Measurements from ENCODE around the gene PLA2G5.

PLA2G5 gene

DNA sequence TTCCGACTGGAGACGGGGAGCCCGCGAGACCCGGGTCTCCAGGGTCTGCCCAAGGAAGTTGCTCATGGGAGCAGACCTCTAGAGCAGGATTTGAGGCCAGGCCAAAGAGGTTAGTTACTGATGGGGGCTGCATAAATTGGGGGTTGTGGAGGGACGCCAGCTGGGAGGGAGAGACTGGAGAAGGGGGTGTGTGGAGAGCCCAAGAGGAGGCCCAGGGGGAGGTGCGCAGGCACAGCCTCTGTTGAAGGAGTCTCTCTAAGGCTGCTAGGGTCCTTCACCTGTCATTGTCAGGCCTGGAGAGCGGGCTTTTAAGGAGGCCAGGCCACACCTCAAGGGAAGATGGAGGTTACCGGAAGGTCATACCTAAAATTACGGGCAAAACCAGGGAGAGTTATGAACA is 363 bp downstream of the PLA2G5 start:
- FAIRE-seq = no peak

DNA sequence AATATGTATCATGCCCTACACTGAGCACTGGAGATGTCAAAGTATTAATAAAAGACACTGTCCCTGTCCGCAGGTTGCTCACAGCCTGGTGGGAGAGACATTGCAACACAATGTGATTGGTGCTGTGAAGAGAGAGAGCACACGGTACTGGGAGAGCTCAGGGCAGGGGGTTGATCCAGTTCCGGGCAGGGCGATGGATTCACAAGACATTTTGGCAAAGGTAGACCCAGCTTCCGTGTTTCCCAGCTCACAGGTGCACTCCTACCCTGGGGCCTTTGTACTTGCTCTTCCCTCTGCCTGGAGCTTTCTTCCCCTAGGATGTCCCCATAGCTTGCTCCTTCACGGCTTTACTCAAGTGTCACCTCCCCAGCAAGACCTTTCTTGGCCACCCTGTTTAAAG is 1.4 kb downstream of the PLA2G5 start:
- no peak for FAIRE-seq

DNA sequence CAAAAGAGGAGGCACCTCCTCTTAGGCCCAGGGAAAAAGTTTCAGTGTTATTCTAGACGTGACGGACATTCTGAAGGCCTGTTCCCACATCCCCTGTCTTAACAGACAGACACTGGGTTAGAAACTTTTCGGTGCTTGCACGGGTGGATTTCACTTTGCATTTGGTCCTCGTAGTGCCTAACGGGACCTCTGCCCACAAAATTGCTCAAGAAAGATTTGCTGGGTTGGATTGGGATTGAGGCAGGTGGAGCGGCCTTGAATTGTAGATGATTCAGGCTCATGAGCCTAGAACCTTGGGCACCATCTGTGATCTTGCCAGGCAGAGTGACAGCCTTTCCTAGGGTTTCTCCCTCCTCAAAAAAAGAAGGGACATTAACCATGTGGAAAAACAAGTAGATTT is 2.8 kb downstream of the PLA2G5 start:
- no peak for FAIRE-seq

DNA sequence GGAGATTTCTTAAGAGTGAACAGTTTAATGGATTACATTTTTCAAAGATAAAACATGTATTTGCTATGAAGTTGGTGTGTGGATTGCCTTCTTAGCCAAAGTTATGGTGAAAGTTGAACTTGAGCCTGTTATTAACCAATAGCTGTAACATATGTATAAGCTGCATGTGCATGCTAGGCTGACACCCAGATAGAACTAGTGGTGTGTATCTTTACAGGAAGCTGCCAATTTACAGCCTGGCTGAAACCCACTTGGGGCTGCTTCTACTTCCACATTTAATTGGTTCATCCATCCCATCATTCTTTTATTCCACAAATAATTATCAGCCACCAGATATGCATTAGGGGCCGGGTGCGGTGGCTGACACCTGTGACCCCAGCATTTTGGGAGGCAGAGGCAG is 3.3 kb downstream of the PLA2G5 start:
- no peak for FAIRE-seq

DNA sequence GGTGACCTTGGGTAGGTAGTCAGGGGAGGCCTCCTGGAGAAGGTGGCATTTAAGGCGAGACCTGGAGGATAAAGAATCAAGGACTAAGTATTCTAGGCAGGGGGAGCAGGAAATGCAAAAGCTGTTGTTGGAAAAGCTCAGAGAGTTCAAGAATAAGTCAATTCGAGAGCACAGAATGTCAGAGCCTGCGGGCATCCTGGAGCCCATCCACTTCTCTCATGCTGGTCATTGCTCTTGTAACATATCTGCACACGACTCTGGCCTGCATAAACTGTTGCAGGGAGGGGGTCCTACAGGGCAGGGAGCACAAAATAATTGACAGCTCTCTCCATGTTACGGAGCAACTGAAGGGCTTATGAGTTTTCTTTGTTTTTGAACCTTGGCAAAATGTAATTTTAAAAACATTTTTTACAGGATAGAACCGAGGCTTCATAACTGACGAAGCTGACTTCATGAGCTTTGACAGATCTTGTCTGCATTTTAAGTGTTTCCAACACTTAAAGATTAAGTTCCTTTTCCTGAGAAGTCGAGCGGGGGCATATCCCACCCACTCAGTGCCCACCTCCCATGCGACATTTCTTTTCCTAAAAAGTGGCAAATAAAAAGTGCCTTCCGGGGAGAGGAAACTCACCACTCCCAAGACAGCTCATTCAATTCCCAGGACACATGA is 4.2 kb downstream of the PLA2G5 start:
- no peak for FAIRE-seq

DNA sequence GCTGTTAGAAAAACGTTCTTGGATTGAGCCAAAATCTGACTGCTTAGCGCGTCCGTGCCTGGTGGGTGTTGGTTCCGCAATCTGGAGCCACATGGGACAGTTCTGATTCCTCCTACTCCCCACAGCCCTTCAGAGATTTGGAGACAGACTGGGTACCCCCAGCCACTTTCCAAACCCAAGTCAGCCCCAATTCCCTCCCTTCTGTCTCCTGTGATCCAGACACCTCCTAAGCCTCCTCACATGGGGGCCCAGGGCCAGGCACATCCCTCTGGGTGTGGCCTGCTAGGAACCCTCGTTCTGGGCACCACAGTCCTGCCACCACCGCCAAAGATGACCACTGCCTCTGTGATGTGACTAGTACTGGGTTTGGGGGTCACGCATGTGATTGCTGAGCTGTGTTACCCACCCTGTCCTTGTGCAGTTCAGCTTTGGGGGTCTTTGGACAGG is 4.8 kb downstream of the PLA2G5 start:
- FAIRE-seq = no peak

DNA sequence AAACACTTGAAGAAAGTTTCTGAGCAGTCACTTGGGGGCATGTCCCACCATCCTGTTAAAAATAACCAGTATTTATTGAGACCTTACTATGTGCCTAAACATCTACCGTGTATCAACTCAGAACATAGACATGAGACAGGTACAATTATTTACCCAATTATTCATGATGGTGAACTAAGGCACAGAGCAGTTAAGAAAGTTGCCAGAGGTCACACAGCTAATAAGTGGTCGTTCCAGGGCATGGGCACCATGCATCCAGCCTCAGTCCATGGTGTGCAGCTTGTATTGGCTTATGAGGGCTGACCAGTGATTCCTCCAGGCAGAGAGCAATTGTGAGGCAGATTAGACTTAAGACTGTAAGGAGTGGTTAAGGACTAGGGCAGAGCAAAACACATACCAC is 5.4 kb downstream of the PLA2G5 start:
- FAIRE-seq = no peak

DNA sequence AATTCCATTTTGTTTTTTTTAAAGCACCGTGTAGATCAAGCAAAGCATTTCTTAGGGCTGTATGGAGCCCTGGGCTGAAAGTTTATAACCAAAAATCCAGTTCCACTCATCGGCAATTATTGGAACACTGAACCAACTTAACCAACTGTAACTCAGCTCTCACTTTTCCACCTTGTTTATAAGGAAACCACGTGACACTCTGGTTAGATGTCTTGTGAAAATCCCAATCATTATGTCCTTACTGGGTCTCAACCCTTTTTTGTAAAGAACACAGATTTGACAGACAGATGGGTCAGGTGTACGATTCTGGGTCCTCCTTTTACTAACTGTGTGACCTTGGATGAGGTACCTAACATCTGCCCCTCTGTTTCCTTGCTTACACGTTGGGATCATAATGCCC is 6.2 kb downstream of the PLA2G5 start:
- FAIRE-seq = no peak

DNA sequence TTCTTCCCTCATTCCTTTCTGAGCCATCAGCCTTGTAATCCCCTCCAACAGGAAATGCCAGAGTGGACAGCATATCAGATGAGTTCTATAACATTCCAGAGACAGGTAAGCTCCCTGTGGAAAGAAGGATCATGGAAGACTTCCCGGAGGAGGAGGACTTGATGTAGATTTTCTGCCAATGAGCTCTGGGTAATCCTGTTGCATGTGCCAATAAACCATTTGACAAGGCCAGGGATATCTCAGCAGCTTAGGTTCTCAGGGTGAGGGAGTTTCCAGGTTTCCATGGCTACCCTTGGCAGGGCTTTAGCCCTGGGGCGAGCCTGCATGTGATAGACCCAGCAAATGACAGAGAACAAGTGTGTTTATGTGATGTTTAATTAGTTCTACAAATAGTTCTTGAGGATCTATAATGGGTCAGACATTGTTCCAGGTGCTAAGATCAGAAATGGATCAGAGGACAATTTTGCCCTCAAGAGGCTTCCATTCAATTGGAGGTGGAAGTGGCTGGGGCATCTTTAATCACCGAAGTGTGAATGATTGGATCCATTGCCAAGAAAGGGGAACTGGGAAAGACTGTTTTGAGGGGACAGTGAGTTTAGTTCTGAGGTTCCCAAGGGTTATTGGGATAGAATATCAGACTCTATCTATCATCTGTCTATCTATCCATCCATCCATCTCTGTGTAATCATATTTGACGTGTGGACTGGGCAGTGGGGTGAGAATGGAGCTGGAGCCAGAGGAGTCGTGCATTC is 6.9 kb downstream of the PLA2G5 start:
- FAIRE-seq = no peak

DNA sequence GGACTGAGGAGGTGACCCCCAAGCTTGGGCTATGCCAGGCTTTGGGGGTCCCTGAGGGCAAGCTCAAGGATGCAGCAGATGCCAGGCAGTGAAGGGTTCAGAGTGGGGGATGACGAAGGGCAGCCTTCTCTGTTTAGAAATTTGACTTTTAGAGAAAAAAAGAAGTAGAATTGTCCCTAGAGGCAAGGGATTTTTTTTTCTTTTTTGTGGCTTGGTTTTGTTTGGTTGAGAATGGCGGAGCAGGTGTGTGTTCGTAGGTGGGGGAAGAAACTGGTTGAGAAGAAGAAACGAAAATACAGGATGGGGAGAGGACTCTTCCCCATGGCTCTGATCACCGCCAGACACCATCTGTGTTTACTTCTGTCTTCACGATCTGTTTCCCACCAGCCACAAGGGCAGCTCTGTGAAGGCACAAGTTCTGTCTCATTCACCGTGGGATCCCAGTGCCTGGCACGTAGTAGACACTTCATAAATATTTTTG is 8.2 kb downstream of the PLA2G5 start:
- FAIRE-seq = no peak

DNA sequence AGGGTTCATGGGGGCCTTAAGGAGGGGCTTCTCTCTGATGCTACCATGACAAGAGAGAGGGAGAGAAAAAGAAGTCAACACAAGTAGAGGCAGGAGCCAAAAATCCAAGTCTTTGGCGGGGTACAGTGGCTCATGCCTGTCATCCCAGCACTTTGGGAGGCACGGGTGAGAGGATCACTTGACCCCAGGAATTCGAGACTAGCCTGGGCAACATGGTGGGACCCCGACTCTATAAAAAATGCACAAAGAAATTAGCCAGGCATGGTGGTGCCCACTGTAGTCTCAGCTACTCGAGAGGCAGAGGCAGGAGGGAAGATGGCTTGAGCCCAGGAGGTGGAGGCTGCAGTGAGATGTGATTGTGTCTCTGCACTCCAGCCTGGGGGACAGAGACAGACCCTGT is 8.7 kb downstream of the PLA2G5 start:
- FAIRE-seq = no peak

DNA sequence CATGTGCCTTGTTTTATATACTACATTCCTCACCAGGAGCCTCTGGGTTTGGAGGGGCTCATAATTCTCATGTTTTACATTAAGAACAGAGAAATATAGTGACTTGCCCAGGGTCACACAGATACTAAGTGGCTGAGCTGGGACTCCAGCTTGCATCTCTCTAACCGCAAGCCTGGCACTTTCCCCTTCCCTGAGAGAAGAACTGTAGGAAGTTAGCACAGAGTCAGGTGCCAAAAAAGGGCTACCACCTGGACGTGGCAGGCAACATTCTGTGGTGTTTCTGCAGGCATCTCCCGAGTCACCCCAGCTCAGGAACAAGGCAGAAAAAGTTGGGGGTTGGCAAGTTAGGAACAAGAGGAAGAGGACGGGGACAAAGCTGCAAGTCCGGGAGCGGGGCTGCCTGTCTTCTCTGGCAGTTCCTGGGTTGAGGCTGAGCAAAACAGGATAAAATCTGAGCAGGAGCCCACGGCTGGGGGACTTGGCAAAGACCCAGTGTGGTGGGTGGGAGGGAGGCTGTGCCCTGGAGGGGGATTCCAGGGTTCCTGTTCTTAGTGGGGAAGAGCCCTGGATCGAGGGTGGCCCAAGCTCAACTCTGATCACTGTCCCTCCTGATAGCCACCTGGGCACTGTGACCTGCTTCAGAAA is 9.8 kb downstream of the PLA2G5 start:
- no peak for FAIRE-seq

DNA sequence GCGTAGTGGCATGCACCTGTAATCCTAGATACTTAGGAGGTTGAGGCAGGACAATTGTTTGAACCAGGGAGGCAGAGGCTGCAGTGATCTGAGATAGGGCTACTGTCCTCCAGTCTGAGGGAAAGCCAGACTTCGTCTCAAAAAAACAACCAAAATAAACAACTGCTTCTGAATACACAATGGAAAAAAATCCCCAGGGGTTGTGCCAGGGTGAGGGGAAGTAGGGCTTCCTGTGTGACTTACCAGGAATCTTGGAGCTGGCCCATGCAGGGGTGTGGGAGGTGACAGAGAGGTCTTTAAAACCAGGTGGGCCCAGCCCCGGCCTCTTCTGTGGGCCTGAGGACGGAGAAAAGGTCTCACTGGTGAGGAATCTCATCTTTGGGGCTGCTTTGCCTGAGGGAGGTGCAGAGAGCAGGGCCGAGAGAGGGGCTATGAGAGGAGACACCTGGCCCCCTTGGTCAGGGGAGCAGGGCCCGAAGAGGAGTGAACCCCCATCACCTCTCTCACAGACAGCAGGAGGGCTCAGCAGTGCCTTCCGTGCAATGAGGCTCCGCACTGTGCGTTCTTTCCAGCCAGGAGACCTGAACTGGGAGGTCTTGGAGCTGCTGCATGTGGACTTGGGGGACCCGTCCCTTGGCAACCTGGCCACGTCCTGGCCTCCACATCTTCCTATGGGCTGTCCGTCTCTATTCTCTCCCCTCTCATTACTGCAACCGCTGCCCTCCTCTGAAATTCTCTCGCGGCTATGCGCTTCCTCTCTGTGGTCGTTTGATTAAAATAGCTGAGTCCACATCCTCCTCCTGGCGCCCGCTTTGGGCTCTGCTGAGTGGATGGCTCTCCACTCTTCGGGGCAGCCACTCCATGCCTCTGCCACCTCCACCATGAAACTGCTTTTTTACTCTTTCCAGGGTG is 10.7 kb downstream of the PLA2G5 start:
- FAIRE-seq = no peak

DNA sequence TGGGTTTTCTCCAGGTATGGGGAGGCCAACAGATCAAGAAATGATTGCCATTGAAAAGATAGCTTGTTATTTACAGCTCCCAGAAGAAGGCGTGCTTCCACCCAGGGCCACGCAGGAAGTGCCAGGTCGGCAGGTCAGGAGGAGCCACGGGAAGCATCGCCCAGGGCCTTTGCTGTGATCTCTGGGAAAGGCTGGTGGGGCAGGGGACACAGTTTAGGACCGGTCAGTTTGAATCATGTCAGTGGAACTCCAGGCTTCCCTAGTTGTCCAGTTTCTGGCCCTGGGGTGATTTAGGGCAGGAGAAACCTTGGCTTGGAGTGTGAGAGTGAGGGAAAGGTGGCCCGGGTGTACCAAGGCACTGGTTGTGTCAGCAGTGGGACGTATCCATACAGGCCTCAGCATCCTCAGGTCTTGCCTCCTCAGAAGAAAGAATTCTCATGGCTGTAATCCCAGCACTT is 11.4 kb downstream of the PLA2G5 start:
- FAIRE-seq = no peak

DNA sequence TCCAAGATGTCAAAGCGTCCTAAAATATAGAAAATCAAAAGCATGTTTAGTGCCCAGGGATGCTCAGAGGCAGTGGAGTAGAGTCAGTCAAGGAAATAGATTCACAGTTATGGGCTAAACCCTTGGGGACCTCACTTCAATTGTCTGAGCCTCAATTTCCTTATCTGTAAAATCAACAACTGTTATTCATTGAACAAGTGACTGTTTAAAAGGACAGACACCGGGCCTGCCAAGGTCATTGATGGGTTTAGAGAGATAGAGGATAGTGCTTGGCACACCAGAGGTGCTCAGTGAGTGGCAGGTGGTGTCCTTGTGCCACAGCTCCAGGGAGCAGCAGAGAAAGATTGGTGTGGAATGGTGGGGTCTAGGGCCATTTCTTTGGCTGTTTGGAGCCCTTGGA is 12.8 kb downstream of the PLA2G5 start:
- no peak for FAIRE-seq

DNA sequence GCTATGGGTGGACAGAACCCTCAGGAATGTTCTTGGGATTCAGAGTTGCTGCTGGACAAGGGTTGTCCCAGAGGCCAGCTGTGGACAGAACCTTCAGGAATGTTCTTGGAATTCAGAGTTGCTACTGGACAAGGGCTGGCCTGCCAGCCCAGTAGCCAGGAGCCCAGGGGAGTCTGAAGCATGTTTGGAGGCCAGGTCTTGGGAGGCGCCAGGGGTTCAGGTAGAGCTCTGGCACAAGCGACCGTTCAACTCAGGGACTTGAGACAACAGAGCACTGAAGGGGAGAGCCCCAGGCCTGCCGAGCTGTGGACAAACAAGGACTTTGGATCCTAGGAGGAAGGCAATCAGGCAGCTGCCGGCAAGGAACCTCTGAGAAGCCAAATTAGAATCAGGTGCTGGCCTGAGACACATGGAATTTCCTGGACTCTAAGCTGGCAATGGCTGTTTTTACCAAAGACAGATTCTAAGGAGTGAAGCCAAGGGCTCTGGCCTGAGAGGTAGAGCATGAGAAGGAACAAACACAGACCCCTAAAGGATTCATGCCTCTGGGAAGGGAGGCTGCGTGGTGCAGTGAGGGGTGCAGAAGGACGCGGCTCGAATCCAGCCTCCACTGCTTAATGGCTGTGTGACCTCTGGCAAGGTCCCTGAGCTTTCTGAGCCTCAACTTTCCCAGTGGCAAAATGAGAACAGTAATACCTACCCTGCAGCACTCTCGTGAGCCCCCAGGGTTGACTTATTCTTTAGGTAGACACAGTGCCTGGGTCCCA is 13.4 kb downstream of the PLA2G5 start:
- FAIRE-seq = no peak

DNA sequence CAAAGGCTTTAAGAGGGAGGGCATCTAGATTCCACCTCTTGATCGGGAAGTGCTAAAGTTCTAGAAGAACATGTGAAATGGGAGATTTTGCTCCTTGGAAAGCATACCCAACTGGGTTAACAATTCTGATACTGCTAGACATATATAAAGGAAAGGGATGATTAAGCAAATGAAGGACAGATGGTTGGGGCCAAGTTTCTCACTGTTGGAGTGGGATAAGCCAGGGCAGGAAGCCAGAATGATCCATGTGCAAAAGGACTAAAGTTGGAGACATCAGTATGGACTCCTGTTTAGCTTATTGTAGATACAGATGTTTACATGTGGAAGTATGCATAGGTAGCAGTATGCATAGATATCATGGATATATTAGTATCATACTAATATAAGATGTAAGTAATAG is 16.8 kb downstream of the PLA2G5 start:
- no peak for FAIRE-seq

DNA sequence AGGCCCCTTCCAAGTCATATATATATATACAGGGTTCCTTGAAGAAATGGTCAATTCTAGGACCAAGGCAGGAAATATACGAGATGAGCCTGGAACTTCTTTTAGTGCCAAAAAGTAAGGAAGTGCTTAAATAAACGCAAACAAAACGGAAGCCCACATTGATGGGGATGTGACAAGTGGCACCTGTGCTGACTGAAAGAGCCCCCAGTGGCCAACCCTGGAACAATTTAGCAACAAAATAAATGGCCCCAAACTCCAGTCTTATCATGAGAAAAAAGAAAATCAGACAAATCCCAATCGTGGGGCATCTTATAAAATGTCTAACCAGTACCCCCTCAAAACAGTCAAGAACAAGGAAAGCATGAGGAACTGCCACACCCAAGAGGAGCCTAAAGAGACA is 17.7 kb downstream of the PLA2G5 start:
- FAIRE-seq = no peak

DNA sequence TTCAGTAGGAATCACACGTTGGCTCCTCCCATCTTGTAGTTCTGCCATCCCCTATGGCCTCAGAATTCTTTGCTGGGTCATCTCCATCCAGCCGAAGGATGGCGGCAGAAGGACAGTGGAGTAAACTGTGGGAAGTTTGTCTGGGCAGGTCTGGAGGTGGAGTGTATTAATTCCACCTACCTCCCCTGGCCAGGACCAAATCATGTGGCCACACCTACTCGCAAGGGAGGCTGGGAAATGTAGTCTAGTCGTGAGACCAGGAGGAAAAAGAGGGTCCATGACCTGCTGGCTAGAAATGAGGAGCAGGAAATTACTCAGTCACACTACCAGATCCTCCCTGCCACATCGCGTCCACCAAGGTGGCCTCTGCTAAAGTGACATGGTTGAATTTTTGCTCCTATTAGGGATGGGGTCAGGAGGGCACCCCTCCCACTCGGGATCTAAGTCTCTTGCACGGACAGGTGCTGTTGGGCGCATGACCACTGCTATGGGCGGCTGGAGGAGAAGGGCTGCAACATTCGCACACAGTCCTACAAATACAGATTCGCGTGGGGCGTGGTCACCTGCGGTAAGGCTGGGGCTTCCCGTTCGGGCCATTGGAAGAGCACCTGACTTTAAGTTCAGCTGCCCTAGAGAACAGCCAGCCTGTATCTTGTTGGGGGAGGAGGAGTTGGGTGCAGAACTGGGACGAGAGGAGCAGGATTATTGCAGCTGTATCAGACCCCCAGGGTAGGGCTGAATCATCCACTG is 19.5 kb downstream of the PLA2G5 start:
- no peak for FAIRE-seq

DNA sequence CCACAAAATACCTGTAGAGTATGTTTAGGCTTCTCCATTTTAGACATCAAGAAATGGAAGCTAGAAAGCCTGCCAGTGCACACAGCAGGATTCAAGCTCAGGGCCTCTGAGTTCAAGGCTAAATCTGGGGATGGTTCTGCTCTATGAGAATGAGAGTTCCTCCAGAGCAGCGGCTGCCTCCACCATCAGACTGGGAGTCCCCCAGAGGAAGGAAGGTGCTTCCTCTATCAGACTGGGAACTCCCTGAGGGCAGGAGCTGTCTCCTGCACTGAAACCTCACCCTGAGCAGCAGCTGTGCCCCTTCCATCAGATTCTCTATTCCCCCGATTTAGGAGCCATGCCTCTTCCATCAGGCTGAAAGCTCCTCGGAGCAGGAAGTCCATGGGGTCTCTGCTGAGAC is 20.1 kb downstream of the PLA2G5 start:
- FAIRE-seq = no peak

DNA sequence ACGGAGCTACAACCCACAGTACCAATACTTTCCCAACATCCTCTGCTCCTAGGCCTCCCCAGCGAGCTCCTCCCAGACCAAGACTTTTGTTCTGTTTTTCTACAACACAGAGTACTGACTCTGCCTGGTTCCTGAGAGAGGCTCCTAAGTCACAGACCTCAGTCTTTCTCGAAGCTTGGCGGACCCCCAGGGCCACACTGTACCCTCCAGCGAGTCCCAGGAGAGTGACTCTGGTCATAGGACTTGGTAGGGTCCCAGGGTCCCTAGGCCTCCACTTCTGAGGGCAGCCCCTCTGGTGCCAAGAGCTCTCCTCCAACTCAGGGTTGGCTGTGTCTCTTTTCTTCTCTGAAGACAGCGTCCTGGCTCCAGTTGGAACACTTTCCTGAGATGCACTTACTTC is 20.6 kb downstream of the PLA2G5 start:
- no peak for FAIRE-seq
